Measurements from ENCODE around the gene SOX1. TPM values are rescaled to one million over a fixed set of nuclear protein-coding genes. Genes with fewer than 3 reads are reported as not detected.

SOX1 gene
- total RNA-seq, 1 donor from 2014 or later: not detected

- DNase-seq (ENCODE audit: low read depth): no peak
- H3K4me3 ChIP-seq (ENCODE audit: low read depth, low read length): no peak overlapping the region
- no peak for TF ChIP-seq CTCF (conservative IDR thresholded peaks at IDR 0.05; ENCODE audit: low read depth, low read length)
Observed at GRCh38 chr13:112054616-112055015, 12.3 kb upstream of the SOX1 start.

- DNase-seq (ENCODE audit: low read depth): no peak
- no peak for TF ChIP-seq CTCF (conservative IDR thresholded peaks at IDR 0.05; ENCODE audit: low read depth, low read length)
- no peak overlapping the region for H3K4me3 ChIP-seq (ENCODE audit: low read depth, low read length)
Observed at GRCh38 chr13:112055036-112055914, 11.7 kb upstream of the SOX1 start.

GRCh38 chr13:112055915-112056269 lies 11.1 kb upstream of the SOX1 start:
- no peak for DNase-seq (ENCODE audit: low read depth)
- TF ChIP-seq CTCF (conservative IDR thresholded peaks at IDR 0.05; ENCODE audit: low read depth, low read length): no peak
- no peak overlapping the region for H3K4me3 ChIP-seq (ENCODE audit: low read depth, low read length)

- no peak for DNase-seq (ENCODE audit: low read depth)
- no peak overlapping the region for H3K4me3 ChIP-seq (ENCODE audit: low read depth, low read length)
- no peak for TF ChIP-seq CTCF (conservative IDR thresholded peaks at IDR 0.05; ENCODE audit: low read depth, low read length)
Observed at GRCh38 chr13:112056284-112056727, 10.6 kb upstream of the SOX1 start.

GRCh38 chr13:112056739-112057438 lies 10.1 kb upstream of the SOX1 start:
- no peak for TF ChIP-seq CTCF (conservative IDR thresholded peaks at IDR 0.05; ENCODE audit: low read depth, low read length)
- no peak for DNase-seq (ENCODE audit: low read depth)
- no peak overlapping the region for H3K4me3 ChIP-seq (ENCODE audit: low read depth, low read length)

GRCh38 chr13:112057439-112057735 lies 9.6 kb upstream of the SOX1 start:
- TF ChIP-seq CTCF (conservative IDR thresholded peaks at IDR 0.05; ENCODE audit: low read depth, low read length): no peak
- DNase-seq (ENCODE audit: low read depth): no peak
- no peak overlapping the region for H3K4me3 ChIP-seq (ENCODE audit: low read depth, low read length)
